CD1c-positive myeloid dendritic cell (primary cell): Measurements from ENCODE around the gene OTUD4.
A peak's percentile ranks its signal among the peaks of the same experiment; 100 is the strongest.
"Not testable (repeated sequence)": the region's sequence is repeated elsewhere in the genome, so short reads cannot be mapped to it uniquely, and the experiment has no call there.

Source experiments
- DNase-seq: peaks from one replicate; pipeline ENCODE4 v3.0.0-alpha.2; 2016; ENCODE audit errors: extremely low spot score

The OTUD4 gene

DNA sequence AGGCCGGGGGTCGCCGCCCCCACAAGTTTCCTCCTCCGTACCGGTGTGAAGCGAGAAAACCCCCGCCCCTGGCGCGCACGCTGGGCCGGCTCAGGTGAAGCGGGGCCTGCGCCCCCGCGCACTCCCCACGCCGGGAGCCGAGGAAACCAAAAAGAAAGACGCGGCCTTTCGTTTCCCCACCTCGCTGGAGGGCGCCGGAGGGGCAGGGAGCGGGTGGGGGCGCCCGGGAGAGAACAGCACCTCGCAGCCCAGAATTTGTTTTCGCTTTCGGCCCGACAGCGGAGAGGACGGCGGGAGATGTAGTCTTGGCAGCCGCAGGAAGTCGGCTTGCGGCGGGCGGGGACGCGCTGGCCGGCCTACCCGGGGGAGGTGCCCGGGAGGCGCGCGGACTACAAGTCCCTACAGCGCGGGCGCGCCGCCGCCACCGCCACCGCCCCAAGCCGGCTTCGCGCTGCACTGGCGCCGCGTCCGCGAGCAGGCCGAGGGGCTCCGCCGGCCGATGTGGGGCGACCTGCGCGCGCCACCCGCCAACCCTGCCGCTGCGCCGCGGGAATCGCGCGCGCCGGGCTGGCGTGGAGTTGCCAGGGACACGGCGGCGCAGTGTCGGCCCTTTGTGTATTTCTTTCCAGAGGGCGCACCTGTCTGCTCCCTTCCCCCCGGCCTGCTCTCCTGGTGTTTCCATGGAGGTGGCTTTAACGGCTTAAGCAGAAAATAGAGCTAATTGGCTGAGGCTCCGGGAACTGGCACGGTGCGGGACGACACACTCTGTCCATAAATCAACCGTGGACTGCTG, at the start of gene OTUD4:
TSS of gene OTUD4 (minus strand) at position 292 of the 793 bp plus-strand sequence. CDS start 616 bp downstream, outside the sequence.
- peak; percentile 97 for DNase-seq

DNA sequence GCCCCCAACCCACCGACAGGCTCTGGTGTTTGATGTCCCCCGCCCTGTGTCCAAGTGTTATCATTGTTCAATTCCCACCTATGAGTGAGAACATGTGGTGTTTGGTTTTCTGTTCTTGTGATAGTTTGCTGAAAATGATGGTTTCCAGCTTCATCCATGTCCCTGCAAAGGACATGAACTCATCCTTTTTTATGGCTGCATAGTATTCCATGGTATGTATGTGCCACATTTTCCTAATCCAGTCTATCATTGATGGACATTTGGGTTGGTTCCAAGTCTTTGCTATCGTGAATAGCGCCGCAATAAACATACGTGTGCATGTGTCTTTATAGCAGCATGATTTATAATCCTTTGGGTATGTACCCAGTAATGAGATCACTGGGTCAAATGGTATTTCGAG, 42.8 kb upstream of the OTUD4 start:
- DNase-seq = not testable (repeated sequence)

DNA sequence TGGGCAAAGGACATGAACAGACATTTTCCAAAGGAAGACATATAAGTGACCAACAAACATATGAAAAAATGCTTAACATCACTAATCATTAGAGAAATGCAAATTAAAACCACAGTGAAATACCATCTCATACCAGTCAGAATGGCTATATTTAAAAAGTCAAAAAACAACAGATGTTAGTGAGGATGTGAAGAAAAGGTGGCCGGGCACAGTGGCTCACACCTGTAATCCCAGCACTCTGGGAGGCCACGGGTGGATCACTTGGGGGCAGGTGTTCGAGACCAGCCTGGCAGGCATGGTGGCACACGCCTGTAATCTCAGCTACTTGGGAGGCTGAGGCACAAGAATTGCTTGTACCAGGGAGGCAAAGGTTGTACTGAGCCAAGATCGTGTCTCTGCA, 41.1 kb upstream of the OTUD4 start:
- not testable (repeated sequence) for DNase-seq

DNA sequence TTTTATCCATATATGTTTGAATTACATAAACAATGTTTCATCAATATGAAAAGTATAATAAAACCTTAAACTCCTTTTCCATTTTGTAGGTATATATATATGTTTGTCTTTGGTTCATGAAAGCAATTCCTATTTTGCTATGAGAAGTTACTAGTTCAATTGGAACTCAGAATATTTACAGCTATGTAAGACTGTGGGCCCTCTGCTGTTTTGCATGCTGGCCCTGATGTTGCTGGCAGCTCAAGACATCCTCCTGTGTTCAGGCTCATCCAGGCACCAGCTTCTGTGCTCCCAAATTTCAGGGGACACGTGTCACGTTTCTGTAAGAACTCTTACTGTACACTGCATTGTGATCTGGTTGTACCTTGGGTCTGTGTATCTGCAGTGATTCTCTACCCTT, 38.7 kb upstream of the OTUD4 start:
- no peak for DNase-seq

DNA sequence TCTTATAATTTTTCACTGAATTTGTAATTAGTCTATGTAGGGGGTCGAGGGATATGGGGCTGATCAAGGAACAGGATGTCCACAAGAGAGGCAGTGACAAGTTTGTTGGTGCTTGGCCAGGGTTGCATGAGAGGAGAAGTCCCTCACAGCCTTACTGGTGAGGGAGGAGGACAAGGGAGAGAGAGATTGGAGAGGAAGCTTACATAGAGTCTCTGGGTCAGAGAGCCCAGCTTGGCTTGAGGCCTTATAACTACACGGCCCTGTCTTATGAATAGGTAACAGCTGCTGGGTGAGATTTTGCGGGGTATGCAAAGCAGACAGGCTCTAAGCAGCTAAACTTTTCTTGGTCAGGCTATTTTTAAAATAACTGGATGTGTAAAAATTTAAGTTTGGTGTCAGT, 37.9 kb upstream of the OTUD4 start:
- no peak for DNase-seq

DNA sequence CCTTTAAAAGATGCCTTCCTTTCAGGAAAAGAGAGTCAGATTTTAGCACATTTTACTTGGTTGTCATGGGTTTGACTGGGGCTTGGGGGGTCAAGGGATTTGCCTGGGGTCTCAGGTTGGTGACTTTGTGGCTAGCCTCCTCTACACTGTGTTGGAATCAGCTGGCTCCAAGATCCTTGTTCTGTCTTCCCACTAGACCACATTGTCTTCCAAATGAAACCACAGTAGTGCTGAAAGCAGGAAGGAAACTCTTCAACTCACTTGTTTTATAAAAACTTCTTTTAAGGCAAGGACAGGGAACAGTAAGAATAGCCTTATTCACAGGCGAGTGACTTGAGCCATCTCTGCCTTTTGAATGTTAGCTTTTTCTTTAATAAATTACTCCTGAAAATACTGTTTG, 37.0 kb upstream of the OTUD4 start:
- DNase-seq = no peak

- no peak for DNase-seq
Observed at GRCh38 chr4:145216535-145216934, 36.1 kb upstream of the OTUD4 start.

DNA sequence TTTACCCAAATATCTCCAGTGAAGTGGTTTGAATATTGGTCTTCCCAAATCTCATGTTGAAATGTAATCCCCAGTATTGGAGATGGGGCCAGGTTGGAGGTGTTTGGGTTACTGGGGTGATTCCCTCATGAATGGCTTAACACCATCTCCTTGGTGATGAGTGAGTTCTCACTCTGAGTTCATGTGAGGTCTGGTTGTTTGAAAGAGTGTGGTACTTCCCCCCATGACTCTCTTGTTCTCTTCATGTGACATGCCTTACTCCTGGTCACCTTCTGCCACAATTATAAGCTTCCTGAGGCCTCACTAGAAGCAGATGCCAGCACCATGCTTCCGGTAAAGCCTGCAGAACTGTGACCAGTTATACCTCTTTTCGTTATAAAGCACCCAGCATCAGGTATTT, 32.9 kb upstream of the OTUD4 start:
- no peak for DNase-seq

- no peak for DNase-seq
Observed at GRCh38 chr4:145207934-145208333, 27.5 kb upstream of the OTUD4 start.

DNA sequence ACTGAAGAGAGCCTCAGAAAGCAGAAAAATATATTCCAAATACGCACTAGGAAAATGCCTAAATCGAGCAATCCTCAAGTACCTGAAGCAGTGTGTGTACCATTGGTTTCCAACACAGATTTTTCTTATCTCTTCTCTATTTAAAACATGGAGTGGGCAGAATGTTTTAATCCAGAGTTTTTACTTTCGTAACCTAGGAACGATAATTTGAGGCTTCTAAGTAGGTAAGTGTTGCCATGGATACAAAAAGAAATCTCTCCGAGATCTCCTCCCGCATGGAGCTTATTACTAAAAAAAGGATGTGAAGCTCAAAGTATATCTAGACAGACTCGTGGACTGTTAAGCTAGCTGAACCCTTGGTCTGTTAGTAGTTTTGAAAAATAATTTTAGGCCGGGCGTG, 23.0 kb upstream of the OTUD4 start:
- DNase-seq = no peak

- no peak for DNase-seq
Observed at GRCh38 chr4:145200366-145200765, 20.0 kb upstream of the OTUD4 start.

DNA sequence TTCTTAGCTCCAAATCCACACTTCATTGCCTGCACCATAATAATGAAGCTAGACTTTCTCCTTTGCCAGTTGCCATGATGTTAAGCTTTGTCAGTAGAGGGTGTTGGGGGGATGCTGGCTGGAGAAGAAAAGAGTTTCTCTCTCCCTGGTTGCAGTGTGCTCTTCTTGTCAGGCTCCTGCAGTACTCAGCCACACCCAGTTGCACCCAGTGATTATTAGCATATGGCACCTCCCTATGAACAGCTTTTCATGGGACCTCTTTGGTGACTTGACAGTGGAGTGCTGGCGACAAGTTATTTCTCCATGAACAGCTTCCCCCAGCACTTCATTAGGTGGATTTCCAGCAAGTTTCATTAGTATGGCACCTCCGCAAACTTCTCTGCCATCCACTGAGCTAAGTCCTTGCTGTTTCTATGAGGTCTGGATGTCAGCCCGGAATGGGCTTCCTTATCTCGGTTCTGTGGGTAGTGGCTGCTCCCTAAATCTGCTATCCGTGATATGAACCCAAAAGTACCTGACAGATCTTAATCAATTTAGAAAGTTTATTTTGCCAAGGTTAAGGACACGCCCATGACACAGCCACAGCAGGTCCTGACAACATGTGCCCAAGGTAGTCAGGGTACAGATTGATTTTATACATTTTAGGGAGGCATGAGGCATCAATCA, 18.8 kb upstream of the OTUD4 start:
- DNase-seq = no peak

GRCh38 chr4:145196747-145197146, 16.4 kb upstream of the OTUD4 start:
- DNase-seq = no peak

GRCh38 chr4:145195167-145195952, 15.0 kb upstream of the OTUD4 start:
- DNase-seq = peak; percentile 32

DNA sequence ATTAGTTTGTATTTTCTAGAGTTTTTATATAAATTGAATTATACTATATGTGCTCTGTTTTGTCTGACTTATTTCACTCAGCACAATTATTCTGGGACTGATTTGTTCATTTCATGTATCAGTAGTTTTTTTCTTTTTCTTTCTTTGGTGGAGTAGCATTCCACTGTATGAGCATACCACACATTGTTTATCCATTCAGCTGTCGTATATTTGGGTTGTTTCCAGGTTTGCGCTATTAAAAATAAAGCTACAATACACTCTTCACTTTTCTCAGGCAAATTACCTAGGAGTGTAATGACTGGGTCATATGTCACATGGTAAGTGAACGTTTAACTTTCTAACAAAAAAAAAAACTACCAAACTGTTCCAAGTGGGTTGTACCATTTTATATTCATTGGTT, 9.6 kb upstream of the OTUD4 start:
- DNase-seq = no peak

GRCh38 chr4:145186729-145187128, 6.3 kb upstream of the OTUD4 start:
- DNase-seq = peak; percentile 63

DNA sequence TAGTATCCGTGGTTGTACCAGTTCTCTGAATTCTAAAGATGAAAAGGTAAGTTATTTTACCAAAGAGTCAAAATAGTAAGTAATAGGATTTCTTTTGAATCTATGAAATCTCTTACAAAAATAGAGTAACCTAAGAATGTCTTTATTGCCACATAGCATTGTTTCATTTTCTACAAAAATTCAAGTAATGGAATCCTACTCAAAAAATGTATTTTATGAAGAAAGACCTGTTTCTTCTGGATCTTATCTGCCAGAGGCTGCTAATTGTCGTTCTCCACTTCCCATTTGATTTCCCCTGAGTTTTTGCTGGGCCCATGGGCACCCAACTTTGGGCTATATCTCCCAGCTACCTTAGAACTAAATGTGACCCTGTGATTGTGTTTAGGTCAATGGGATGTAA, 3.2 kb upstream of the OTUD4 start:
- DNase-seq = no peak

DNA sequence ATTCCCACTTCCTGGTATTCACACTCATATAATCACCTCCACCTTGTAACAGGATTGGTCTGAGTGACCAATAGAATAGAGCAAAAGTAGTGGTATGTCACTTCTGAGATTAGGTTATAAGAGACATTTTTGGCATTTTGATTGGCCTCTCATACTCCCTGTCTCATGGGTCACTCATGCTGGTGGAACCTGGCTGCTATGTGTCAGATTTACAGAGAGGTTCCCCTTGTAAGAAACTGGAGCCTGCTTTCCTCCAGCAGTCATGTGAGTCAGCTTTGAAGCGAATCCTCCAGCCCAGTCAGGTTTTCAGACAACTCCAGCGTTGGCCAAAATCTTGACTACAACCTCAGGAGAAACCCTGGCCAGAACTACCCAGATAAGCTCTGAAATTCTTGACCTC, 2.6 kb upstream of the OTUD4 start:
- DNase-seq = no peak

DNA sequence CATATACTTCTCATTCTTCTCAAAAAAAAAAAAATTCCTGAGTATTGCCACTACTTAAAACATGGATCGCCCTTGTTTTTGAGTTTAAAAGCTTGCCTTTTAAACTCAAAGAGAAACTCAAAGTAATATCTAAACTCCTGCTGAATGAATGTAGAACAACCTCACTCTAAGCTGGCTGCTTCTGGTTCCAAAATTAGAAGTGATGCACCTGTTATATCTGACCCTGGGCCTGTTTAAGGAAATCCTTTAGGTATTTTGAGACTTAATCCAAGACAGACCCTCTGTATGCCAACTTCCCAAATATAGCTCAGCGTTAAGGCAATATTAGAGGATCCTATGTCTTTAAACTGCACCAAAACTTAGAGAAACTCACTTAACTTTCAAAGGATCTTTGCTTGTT, 1.8 kb upstream of the OTUD4 start:
- no peak for DNase-seq

GRCh38 chr4:145181091-145181501, 707 bp upstream of the OTUD4 start:
- no peak for DNase-seq

DNA sequence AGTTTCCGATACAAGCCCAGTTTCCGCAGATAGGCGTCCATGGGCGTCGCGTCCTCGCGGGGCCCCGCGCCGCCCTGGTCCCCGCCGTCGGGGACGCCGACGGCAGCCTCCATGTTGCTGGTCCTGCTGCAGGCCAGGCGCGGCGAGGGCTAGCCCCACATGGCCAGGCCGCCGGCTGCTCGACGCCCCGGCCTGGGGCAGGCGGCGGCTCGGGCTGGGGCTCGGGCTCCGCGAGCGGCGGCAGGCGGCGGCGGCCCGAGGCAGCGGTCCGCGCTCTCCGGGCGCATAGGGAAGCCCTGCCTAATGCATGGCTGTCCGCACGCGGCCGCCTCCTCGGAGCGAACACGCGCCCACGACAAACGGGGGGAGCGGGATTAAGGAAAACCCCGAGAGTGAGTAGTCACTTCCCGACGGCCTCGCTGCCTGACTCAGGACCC, 510 bp downstream of the OTUD4 start:
- DNase-seq = peak; percentile 73

DNA sequence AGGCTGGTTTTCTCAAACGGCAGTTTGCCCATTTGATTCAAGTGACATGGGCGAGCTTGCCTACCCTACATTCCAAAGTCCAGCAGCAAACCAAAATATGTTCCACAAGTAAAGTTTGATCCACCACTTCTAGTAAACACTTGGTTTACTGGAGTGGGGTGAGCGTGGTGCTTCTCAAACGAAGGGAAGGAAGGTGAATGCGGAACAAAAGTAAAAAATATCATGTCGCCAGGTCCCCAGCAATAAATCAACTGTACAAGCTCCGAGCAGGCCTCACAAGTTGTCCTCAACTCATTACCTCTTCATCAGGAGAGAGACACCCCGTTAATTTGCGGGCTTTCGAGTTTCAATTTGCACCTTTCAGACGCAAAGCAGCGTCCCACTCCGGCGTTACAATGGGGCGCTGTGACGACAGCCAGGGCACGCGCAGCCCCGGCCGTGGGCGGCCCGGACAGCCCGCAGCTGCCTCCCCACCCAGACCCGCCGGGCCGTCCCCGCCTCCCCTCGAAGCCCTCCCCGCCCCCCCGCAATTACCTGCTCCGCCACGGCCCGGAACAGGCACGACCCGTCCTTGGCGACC, 1.0 kb downstream of the OTUD4 start:
- peak; percentile 85 for DNase-seq
